ENCODE results near the gene FNDC8.

- TF ChIP-seq CTCF (IDR thresholded peaks at IDR 0.05) (no peak), CREB1 (CRISPR knock-in tag; IDR thresholded peaks at IDR 0.05) (no peak), E2F1 (CRISPR knock-in tag; IDR thresholded peaks at IDR 0.05) (no peak), IRF1 (CRISPR knock-in tag; IDR thresholded peaks at IDR 0.05) (no peak), MAX (CRISPR knock-in tag; IDR thresholded peaks at IDR 0.05) (no peak), NR2C2 (CRISPR knock-in tag; IDR thresholded peaks at IDR 0.05) (no peak), FOXP1 (CRISPR knock-in tag; IDR thresholded peaks at IDR 0.05; ENCODE audit: borderline replicate concordance) (no peak), STAT6 (CRISPR knock-in tag; conservative IDR thresholded peaks at IDR 0.05; ENCODE audit: low read depth) (no peak)
Measured at GRCh38 chr17:35146214-35146833, 24.9 kb downstream of the FNDC8 start.
